NB4 (cell line): Measurements from ENCODE around the gene FAM174A.

Experiments
- DNase-seq: peaks from one replicate; pipeline ENCODE4 v3.0.0; 2010; ENCODE audit warnings: low read depth
- H3K4me3 ChIP-seq: one replicate; pipeline ENCODE4 v1.5.1; 2011; ENCODE audit warnings: mild to moderate bottlenecking, low read depth, low read length, moderate library complexity
- CTCF ChIP-seq: IDR thresholded peaks from one replicate; pipeline ENCODE4 v1.5.1; 2012; ENCODE audit warnings: low read depth, low read length
- MAX ChIP-seq: IDR thresholded peaks from 2 replicates; pipeline ENCODE4 v1.6.1; 2011; ENCODE audit warnings: low read depth, low read length
- MYC ChIP-seq: IDR thresholded peaks from 2 replicates; pipeline ENCODE4 v1.6.1; 2011; ENCODE audit warnings: low read depth, low read length
- POLR2A ChIP-seq: IDR thresholded peaks from 2 replicates; pipeline ENCODE4 v1.6.1; 2011; ENCODE audit warnings: mild to moderate bottlenecking; ENCODE audit not compliant: insufficient read length; ENCODE audit errors: extremely low read depth

FAM174A gene

GRCh38 chr5:100614308-100614707 is 79.1 kb downstream of the FAM174A start:
- no peak for TF ChIP-seq POLR2A
- TF ChIP-seq MAX = no peak
- TF ChIP-seq CTCF = no peak
- no peak for TF ChIP-seq MYC
- no peak for DNase-seq
- no peak overlapping the region for H3K4me3 ChIP-seq

GRCh38 chr5:100615362-100615761 is 80.2 kb downstream of the FAM174A start:
- DNase-seq = no peak
- TF ChIP-seq MYC (no peak), MAX (no peak), CTCF (no peak), POLR2A (no peak)
- H3K4me3 ChIP-seq = no peak overlapping the region

- TF ChIP-seq MYC (no peak), CTCF (no peak), POLR2A (no peak), MAX (no peak)
- no peak for DNase-seq
- no peak overlapping the region for H3K4me3 ChIP-seq
Observed at GRCh38 chr5:100616291-100616690, 81.1 kb downstream of the FAM174A start.

GRCh38 chr5:100616981-100617380 is 81.8 kb downstream of the FAM174A start:
- TF ChIP-seq MAX (no peak), CTCF (no peak), MYC (no peak), POLR2A (no peak)
- DNase-seq = no peak
- no peak overlapping the region for H3K4me3 ChIP-seq

GRCh38 chr5:100623719-100624118 is 88.5 kb downstream of the FAM174A start:
- H3K4me3 ChIP-seq = no peak overlapping the region
- TF ChIP-seq MYC (no peak), MAX (no peak), CTCF (peak; percentile 42), POLR2A (no peak)
- DNase-seq = peak; percentile 66

- TF ChIP-seq MYC (no peak), POLR2A (no peak), MAX (no peak), CTCF (no peak)
- H3K4me3 ChIP-seq = no peak overlapping the region
- no peak for DNase-seq
Observed at GRCh38 chr5:100634937-100635534, 99.9 kb downstream of the FAM174A start.
